ENCODE results near the gene ZNF804A.

ZNF804A gene

GRCh38 chr2:184610891-184611290, 12.6 kb downstream of the ZNF804A start:
- in situ Hi-C loops (cut with HindIII; ENCODE audit: low sequenced_read_pairs) = no loop called here

- in situ Hi-C loops (cut with HindIII; ENCODE audit: low sequenced_read_pairs) = no loop called here
Observed at GRCh38 chr2:184611361-184612085, 13.2 kb downstream of the ZNF804A start.

- in situ Hi-C loops (cut with HindIII; ENCODE audit: low sequenced_read_pairs) = no loop called here
Observed at GRCh38 chr2:184620367-184620766, 22.0 kb downstream of the ZNF804A start.

GRCh38 chr2:184624311-184624710, 26.0 kb downstream of the ZNF804A start:
- in situ Hi-C loops (cut with HindIII; ENCODE audit: low sequenced_read_pairs) = no loop called here

- in situ Hi-C loops (cut with HindIII; ENCODE audit: low sequenced_read_pairs) = no loop called here
Observed at GRCh38 chr2:184628051-184628450, 29.7 kb downstream of the ZNF804A start.

- in situ Hi-C loops (cut with HindIII; ENCODE audit: low sequenced_read_pairs) = no loop called here
Observed at GRCh38 chr2:184633726-184634125, 35.4 kb downstream of the ZNF804A start.

- in situ Hi-C loops (cut with HindIII; ENCODE audit: low sequenced_read_pairs) = no loop called here
Observed at GRCh38 chr2:184637781-184638180, 39.5 kb downstream of the ZNF804A start.

- in situ Hi-C loops (cut with HindIII; ENCODE audit: low sequenced_read_pairs) = no loop called here
Observed at GRCh38 chr2:184644685-184645084, 46.4 kb downstream of the ZNF804A start.

- in situ Hi-C loops (cut with HindIII; ENCODE audit: low sequenced_read_pairs) = no loop called here
Observed at GRCh38 chr2:184646177-184646576, 47.8 kb downstream of the ZNF804A start.

- in situ Hi-C loops (cut with HindIII; ENCODE audit: low sequenced_read_pairs) = no loop called here
Observed at GRCh38 chr2:184646593-184646992, 48.3 kb downstream of the ZNF804A start.

- in situ Hi-C loops (cut with HindIII; ENCODE audit: low sequenced_read_pairs) = no loop called here
Observed at GRCh38 chr2:184654945-184655344, 56.6 kb downstream of the ZNF804A start.

- in situ Hi-C loops (cut with HindIII; ENCODE audit: low sequenced_read_pairs) = no loop called here
Observed at GRCh38 chr2:184677171-184677570, 78.8 kb downstream of the ZNF804A start.

GRCh38 chr2:184679219-184680018, 81.1 kb downstream of the ZNF804A start:
- in situ Hi-C loops (cut with HindIII; ENCODE audit: low sequenced_read_pairs) = no loop called here

- in situ Hi-C loops (cut with HindIII; ENCODE audit: low sequenced_read_pairs) = no loop called here
Observed at GRCh38 chr2:184680825-184681224, 82.5 kb downstream of the ZNF804A start.

- in situ Hi-C loops (cut with HindIII; ENCODE audit: low sequenced_read_pairs) = no loop called here
Observed at GRCh38 chr2:184681642-184682321, 83.5 kb downstream of the ZNF804A start.

- in situ Hi-C loops (cut with HindIII; ENCODE audit: low sequenced_read_pairs) = no loop called here
Observed at GRCh38 chr2:184683911-184684310, 85.6 kb downstream of the ZNF804A start.

GRCh38 chr2:184685999-184686841, 87.9 kb downstream of the ZNF804A start:
- in situ Hi-C loops (cut with HindIII; ENCODE audit: low sequenced_read_pairs) = no loop called here

- in situ Hi-C loops (cut with HindIII; ENCODE audit: low sequenced_read_pairs) = no loop called here
Observed at GRCh38 chr2:184689638-184690037, 91.3 kb downstream of the ZNF804A start.

- in situ Hi-C loops (cut with HindIII; ENCODE audit: low sequenced_read_pairs) = no loop called here
Observed at GRCh38 chr2:184692141-184692734, 93.9 kb downstream of the ZNF804A start.

GRCh38 chr2:184696644-184697043, 98.3 kb downstream of the ZNF804A start:
- in situ Hi-C loops (cut with HindIII; ENCODE audit: low sequenced_read_pairs) = no loop called here

Measured in DLD1 (cell line).